Neural crest cell (in vitro differentiated cells): ENCODE results near the gene ZNF358. TPM values are rescaled to one million over a fixed set of nuclear protein-coding genes. Genes with fewer than 3 reads are reported as not detected.

Source experiments
- DNase-seq: peaks from one replicate; pipeline ENCODE4 v3.0.0; 2021; ENCODE audit warnings: low read depth, mixed read lengths, low spot score
- H3K27ac Mint-ChIP-seq: one replicate; pipeline ENCODE4 v1.8.0; 2021; ENCODE audit warnings: mild to moderate bottlenecking, mixed read lengths; ENCODE audit not compliant: unreplicated experiment
- H3K27me3 Mint-ChIP-seq: 2 replicates; pipeline ENCODE4 v1.8.0; 2021; ENCODE audit warnings: low read depth, mild to moderate bottlenecking, mixed read lengths
- H3K36me3 Mint-ChIP-seq: 2 replicates; pipeline ENCODE4 v1.8.0; 2021; ENCODE audit warnings: low read depth, mild to moderate bottlenecking, mixed read lengths
- H3K4me1 Mint-ChIP-seq: 2 replicates; pipeline ENCODE4 v1.8.0; 2021; ENCODE audit warnings: mixed read lengths
- H3K4me3 Mint-ChIP-seq: one replicate; pipeline ENCODE4 v1.8.0; 2021; ENCODE audit warnings: mild to moderate bottlenecking, mixed read lengths
- H3K9me3 Mint-ChIP-seq: 2 replicates; pipeline ENCODE4 v1.8.0; 2021; ENCODE audit warnings: mixed read lengths
- total RNA-seq: library from RNA; stranded (reverse); gene quantifications from 2 replicates; pipeline ENCODE4 v1.2.1, GENCODE V29; 2021
- TF ChIP-seq, protein P1 (sequence below): fragments of 200-600 bp; sonication (generic); conservative IDR thresholded peaks from 2 replicates; pipeline ENCODE4 v1.5.0; 2021; ENCODE audit warnings: antibody characterized with exemption, mild to moderate bottlenecking

ZNF358 gene
- total RNA-seq, 1 donor from 2014 or later = 75.6 TPM

DNA sequence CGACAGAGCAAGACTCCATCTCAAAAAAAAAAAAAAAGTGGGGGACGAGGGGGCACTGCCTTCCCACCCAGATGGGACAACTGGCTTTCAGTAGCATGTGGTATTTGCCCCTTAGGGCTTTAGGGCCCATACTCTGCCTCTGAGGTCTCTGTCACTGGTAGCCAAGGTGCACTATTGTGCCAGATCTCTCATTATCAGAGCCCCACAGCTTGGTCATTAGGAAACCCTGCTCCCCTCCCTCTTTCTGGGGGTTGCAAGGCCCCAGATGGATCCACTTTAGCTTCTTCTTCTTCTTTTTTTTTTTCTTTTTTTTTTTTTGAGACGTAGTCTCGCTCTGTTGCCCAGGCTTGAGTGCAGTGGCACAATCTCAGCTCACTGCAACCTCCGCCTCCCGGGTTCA is 11.2 kb upstream of the ZNF358 start:
- no peak overlapping the region for H3K4me3 Mint-ChIP-seq
- DNase-seq = no peak
- H3K4me1 Mint-ChIP-seq = peaks cover 7% of the 10 kb centered on the region

DNA sequence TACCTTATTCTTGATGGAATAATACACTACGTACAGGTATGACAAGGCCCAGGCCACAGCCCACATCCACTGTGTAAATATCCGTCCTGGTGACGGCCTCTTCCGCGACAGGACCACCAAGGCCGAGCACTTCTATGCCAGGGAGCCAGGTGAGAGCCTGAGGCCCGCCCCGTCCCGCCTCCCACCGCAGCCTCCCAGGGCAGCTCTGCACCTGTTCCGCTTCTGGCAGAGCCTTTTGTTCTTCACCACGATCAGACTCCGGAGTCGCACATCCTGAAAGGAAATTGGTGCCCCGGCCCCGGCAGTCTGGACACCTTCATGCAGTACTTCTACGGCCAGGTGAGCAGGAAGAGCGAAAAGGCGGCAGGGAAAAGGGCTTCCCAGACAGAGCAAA is 10.6 kb upstream of the ZNF358 start:
- Mint-ChIP-seq H3K4me1 (peaks cover 7% of the 10 kb centered on the region), H3K27me3 (peaks cover 33% of the 10 kb centered on the region), H3K36me3 (no peaks in the 10 kb centered on the region), H3K4me3 (peak overlapping the region; percentile 27), H3K27ac (no peak overlapping the region), H3K9me3 (no peaks in the 10 kb centered on the region)
- TF ChIP-seq, protein P1, sequence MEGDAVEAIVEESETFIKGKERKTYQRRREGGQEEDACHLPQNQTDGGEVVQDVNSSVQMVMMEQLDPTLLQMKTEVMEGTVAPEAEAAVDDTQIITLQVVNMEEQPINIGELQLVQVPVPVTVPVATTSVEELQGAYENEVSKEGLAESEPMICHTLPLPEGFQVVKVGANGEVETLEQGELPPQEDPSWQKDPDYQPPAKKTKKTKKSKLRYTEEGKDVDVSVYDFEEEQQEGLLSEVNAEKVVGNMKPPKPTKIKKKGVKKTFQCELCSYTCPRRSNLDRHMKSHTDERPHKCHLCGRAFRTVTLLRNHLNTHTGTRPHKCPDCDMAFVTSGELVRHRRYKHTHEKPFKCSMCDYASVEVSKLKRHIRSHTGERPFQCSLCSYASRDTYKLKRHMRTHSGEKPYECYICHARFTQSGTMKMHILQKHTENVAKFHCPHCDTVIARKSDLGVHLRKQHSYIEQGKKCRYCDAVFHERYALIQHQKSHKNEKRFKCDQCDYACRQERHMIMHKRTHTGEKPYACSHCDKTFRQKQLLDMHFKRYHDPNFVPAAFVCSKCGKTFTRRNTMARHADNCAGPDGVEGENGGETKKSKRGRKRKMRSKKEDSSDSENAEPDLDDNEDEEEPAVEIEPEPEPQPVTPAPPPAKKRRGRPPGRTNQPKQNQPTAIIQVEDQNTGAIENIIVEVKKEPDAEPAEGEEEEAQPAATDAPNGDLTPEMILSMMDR = no peak
- no peak for DNase-seq

More for the DNA sequence above, 11.2 kb upstream of the ZNF358 start:
- Mint-ChIP-seq H3K9me3 (no peaks in the 10 kb centered on the region), H3K27me3 (peaks cover 35% of the 10 kb centered on the region), H3K36me3 (no peaks in the 10 kb centered on the region), H3K27ac (no peak overlapping the region)
- TF ChIP-seq, protein P1 = no peak

DNA sequence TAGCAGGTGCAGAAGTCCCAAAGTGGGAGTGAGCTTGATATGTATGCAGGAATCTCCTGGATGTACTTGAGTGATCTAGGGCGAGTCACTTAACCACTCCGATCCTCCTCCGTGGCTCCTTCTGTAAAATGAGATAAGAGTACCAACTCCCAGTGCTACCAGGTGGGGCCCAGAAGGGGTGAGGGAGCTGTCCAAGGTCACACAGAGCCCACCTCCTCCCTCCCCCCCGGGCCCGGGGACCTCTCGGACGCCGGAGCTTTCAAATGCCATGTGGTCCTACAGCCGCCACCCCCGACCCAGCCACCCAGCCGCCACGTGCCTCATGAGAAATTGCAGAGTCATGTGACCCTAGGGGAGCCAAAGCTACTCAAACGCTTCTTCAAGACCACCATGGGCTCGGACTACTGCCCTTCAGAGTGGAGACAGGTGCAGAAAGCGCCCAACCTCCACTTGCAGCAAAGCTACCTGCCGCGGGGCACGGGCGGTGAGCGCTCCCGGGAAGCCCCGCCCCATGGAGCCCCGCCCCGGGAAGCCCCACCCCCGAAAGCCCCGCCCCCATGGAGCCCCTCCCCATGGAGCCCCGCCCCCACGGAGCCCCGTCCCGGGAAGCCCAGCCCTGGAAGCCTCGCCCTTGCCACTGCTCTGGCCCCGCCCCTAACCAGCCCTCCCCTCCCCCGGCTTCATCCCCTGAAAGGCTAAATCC is 10.1 kb upstream of the ZNF358 start:
- TF ChIP-seq, protein P1 = no peak
- Mint-ChIP-seq H3K4me3 (peak overlapping the region; percentile 27), H3K27ac (no peak overlapping the region), H3K27me3 (peaks cover 31% of the 10 kb centered on the region), H3K36me3 (no peaks in the 10 kb centered on the region), H3K9me3 (no peaks in the 10 kb centered on the region), H3K4me1 (peaks cover 7% of the 10 kb centered on the region)
- peak; percentile 45 for DNase-seq

DNA sequence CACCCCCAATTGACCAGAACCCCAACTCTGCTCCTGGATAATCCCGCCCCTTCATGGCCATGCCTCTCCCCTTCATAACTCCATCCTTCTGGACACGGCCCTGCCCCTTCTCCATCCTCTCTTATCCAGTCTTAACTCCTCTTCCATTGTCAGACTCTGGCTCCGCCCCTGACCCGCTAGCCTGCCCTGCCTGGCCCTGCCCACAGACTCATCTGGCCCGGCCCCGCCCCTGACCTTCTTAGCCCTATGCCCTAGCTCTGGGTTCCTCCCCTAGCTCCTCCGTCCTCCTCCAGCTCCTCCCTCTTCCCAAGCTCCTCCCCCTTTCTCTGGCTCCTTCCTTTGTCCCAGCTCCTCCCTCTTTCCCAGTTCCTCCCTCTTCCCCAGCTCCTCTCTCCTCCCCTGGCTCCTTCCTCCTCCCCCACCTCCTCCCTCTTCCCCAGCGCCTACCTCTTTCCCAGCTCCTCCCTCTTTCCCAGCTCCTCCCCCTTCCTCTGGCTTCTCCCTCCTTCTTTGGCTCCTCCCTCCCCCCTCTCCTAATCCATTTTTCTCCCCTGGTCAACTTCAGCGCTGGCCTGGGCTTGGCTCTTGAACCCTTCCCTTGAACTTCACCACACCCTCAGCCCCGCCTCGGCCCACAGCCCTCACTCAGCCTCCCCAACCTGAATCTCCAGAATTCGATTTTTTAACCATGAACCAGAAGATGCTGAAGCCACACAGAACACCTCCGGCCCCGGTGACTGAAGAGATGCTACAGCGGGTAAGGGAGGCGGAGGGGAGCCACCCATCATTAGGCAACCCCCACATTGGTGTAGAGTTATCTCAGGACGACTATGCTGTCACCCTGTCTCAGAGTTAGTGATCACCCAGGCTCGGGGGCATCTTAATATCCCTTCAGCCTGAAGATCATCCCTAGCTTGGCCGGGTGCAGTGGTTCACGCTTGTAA is 9.2 kb upstream of the ZNF358 start:
- TF ChIP-seq, protein P1 = no peak
- no peak overlapping the region for H3K27ac Mint-ChIP-seq
- peak; percentile 64 for DNase-seq
- no peaks in the 10 kb centered on the region for H3K36me3 Mint-ChIP-seq
- peaks cover 26% of the 10 kb centered on the region for H3K27me3 Mint-ChIP-seq
- peak overlapping the region; percentile 23 for H3K4me3 Mint-ChIP-seq
- peaks cover 7% of the 10 kb centered on the region for H3K4me1 Mint-ChIP-seq
- no peaks in the 10 kb centered on the region for H3K9me3 Mint-ChIP-seq

DNA sequence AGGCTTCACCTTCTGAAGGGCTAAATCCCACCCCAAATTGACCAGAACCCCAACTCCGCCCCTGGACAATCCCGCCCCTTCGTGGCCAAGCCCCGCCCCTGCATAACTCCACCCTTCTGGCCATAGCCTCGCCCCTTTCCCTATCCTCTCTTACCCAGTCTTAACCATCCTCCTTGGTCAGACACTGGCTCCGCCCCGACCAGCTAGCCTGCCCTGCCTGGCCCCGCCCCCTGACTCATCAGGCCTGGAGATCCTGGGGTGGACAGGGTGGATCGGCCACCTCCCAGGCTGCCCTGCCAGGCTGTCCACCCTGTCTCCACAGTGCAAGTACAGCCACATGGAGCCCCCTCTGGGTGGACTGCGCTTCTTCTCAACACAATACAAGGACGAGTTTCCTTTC is 8.0 kb upstream of the ZNF358 start:
- peaks cover 7% of the 10 kb centered on the region for H3K4me1 Mint-ChIP-seq
- no peaks in the 10 kb centered on the region for H3K9me3 Mint-ChIP-seq
- TF ChIP-seq, protein P1 = no peak
- H3K27me3 Mint-ChIP-seq = peaks cover 19% of the 10 kb centered on the region
- H3K4me3 Mint-ChIP-seq = peak overlapping the region; percentile 31
- H3K27ac Mint-ChIP-seq = no peak overlapping the region
- DNase-seq = peak; percentile 55
- no peaks in the 10 kb centered on the region for H3K36me3 Mint-ChIP-seq
